Measurements from ENCODE around the gene ZNF575.
"Not testable (repeated sequence)": the region's sequence is repeated elsewhere in the genome, so short reads cannot be mapped to it uniquely, and the experiment has no call there.

Gene ZNF575

GRCh38 chr19:43511324-43511723, 21.7 kb upstream of the ZNF575 start:
- DNase-seq = no peak

- not testable (repeated sequence) for DNase-seq
Observed at GRCh38 chr19:43512399-43512798, 20.6 kb upstream of the ZNF575 start.

GRCh38 chr19:43518051-43518450, 14.9 kb upstream of the ZNF575 start:
- no peak for DNase-seq

GRCh38 chr19:43519436-43520088, 13.4 kb upstream of the ZNF575 start:
- peak; percentile 63 to 71 for DNase-seq

- DNase-seq = no peak
Observed at GRCh38 chr19:43522929-43523328, 10.1 kb upstream of the ZNF575 start.

- not testable (repeated sequence) for DNase-seq
Observed at GRCh38 chr19:43523696-43524095, 9.3 kb upstream of the ZNF575 start.

GRCh38 chr19:43524922-43525835, 7.8 kb upstream of the ZNF575 start:
- DNase-seq = no peak

- no peak for DNase-seq
Observed at GRCh38 chr19:43525836-43526771, 6.9 kb upstream of the ZNF575 start.

- DNase-seq = peak; percentile 62 to 72
Observed at GRCh38 chr19:43526884-43527859, 5.8 kb upstream of the ZNF575 start, which contains the start of gene ETHE1. ETHE1 (minus strand) TSS chr19:43527201; CDS start chr19:43527177, 24 bp downstream.

GRCh38 chr19:43527860-43528622, 4.9 kb upstream of the ZNF575 start:
- DNase-seq = no peak

- peak in 1 of 2 experiments; percentile 72 for DNase-seq
Observed at GRCh38 chr19:43532571-43532961, 422 bp upstream of the ZNF575 start.

- DNase-seq = peak; percentile 92
Observed at GRCh38 chr19:43533546-43534304, 737 bp downstream of the ZNF575 start.

GRCh38 chr19:43534305-43534815, 1.4 kb downstream of the ZNF575 start:
- no peak for DNase-seq

GRCh38 chr19:43534816-43535761, 2.1 kb downstream of the ZNF575 start:
- peak; percentile 32 to 46 for DNase-seq

- DNase-seq = no peak
Observed at GRCh38 chr19:43538922-43539321, 5.9 kb downstream of the ZNF575 start.

GRCh38 chr19:43540381-43540780, 7.4 kb downstream of the ZNF575 start:
- no peak for DNase-seq

GRCh38 chr19:43541920-43542650, 9.1 kb downstream of the ZNF575 start:
- no peak for DNase-seq

GRCh38 chr19:43544077-43544476, 11.1 kb downstream of the ZNF575 start:
- no peak for DNase-seq
